22Rv1 (cell line): ENCODE results near the gene PIK3R6.

Experiments
- CTCF ChIP-seq: fragments of 450-650 bp; IDR thresholded peaks from 2 replicates; pipeline ENCODE4 v1.5.1; 2017; ENCODE audit warnings: mild to moderate bottlenecking
- ZFX ChIP-seq: fragments of 450-650 bp; IDR thresholded peaks from 2 replicates; pipeline ENCODE4 v1.6.1; 2017; ENCODE audit warnings: antibody characterized with exemption, borderline replicate concordance

DNA sequence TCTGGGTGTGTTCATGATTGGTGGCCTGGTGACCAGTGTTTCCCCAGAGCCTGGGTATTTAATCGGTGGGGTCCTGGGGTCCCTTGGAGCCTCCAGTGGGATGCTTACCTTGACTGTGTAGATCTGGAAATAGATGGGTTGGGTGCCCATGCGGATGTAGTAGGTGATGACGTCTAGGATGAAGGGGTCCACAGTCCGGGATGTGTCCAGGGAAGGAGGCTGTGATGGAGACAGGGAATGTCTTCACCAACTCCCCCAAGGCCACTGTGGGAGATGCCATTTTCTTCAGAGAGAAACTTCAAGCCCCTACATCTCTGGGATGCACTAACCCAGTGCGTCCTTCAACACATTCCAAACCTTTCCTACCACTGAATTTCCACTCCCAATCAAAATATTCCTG, 44.2 kb downstream of the PIK3R6 start:
- TF ChIP-seq ZFX (no peak), CTCF (no peak)
